Activated naive CD8-positive, alpha-beta T cell treated with anti-CD3 and anti-CD28 coated beads, Interleukin-2, amount 50 U/mL, for 24 hours (primary cell): ENCODE data around the gene CABCOCO1.
"Not testable (repeated sequence)": the region's sequence is repeated elsewhere in the genome, so short reads cannot be mapped to it uniquely, and the experiment has no call there.

Source experiments
- ATAC-seq: fragments of 150-1000 bp; cut with Tn5 transposase; one replicate; pipeline ENCODE4 v1.10.0; 2021
- DNase-seq: peaks from one replicate; pipeline ENCODE4 v3.0.0; 2021
- H3K27ac Mint-ChIP-seq: one replicate; pipeline ENCODE4 v1.8.0; 2021; ENCODE audit warnings: mild to moderate bottlenecking, mixed read lengths
- H3K27me3 Mint-ChIP-seq: one replicate; pipeline ENCODE4 v1.8.0; 2021; ENCODE audit warnings: mixed read lengths
- H3K36me3 Mint-ChIP-seq: one replicate; pipeline ENCODE4 v1.8.0; 2021; ENCODE audit warnings: low read depth, mixed read lengths
- H3K4me1 Mint-ChIP-seq: one replicate; pipeline ENCODE4 v1.8.0; 2021; ENCODE audit warnings: mixed read lengths
- H3K4me3 Mint-ChIP-seq: one replicate; pipeline ENCODE4 v1.8.0; 2021; ENCODE audit warnings: mild to moderate bottlenecking, moderate library complexity, mixed read lengths
- H3K9me3 Mint-ChIP-seq: one replicate; pipeline ENCODE4 v1.8.0; 2021; ENCODE audit warnings: mixed read lengths

CABCOCO1 gene

GRCh38 chr10:61719906-61720305 lies 57.2 kb downstream of the CABCOCO1 start:
- Mint-ChIP-seq H3K36me3 (no peaks in the 10 kb centered on the region), H3K9me3 (no peaks in the 10 kb centered on the region), H3K27ac (no peak overlapping the region), H3K4me3 (no peak overlapping the region), H3K27me3 (peaks cover 2% of the 10 kb centered on the region), H3K4me1 (no peaks in the 10 kb centered on the region)
- no peak for ATAC-seq
- no peak for DNase-seq

GRCh38 chr10:61721431-61721830 lies 58.7 kb downstream of the CABCOCO1 start:
- no peak for DNase-seq
- Mint-ChIP-seq H3K4me1 (no peaks in the 10 kb centered on the region), H3K27me3 (no peaks in the 10 kb centered on the region), H3K36me3 (no peaks in the 10 kb centered on the region), H3K27ac (no peak overlapping the region), H3K4me3 (no peak overlapping the region), H3K9me3 (no peaks in the 10 kb centered on the region)
- no peak for ATAC-seq

GRCh38 chr10:61725221-61725620 lies 62.5 kb downstream of the CABCOCO1 start:
- not testable (repeated sequence) for DNase-seq, H3K4me1 Mint-ChIP-seq

GRCh38 chr10:61729596-61729995 lies 66.9 kb downstream of the CABCOCO1 start:
- ATAC-seq (no peak), DNase-seq (no peak)
- H3K27ac Mint-ChIP-seq: no peak overlapping the region
- no peaks in the 10 kb centered on the region for H3K9me3 Mint-ChIP-seq
- H3K36me3 Mint-ChIP-seq: no peaks in the 10 kb centered on the region
- H3K4me1 Mint-ChIP-seq: no peaks in the 10 kb centered on the region
- H3K4me3 Mint-ChIP-seq: no peak overlapping the region
- peaks cover 18% of the 10 kb centered on the region for H3K27me3 Mint-ChIP-seq

More at GRCh38 chr10:61725221-61725620, 62.5 kb downstream of the CABCOCO1 start:
- H3K4me3 Mint-ChIP-seq, H3K27me3 Mint-ChIP-seq, H3K27ac Mint-ChIP-seq, ATAC-seq, H3K36me3 Mint-ChIP-seq, H3K9me3 Mint-ChIP-seq: not testable (repeated sequence)

DNA sequence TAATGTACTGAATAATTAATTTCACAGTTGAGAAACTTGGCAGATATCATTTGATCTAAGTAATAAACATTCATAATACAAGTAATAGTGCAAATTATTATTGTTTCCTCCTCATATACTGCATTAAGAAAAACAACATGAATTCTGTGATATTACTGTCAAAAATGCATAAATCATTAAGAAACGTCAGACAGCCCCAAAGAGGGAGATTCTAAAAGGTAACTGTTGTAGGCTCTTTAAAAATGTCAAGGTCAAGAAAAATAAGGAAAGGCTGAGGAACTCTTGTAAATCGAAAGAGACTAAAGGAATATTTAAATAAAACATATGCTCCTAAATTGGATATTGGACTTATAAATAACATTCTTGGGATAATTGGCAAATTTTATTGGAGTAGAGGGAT lies 67.9 kb downstream of the CABCOCO1 start:
- ATAC-seq (no peak), DNase-seq (no peak)
- Mint-ChIP-seq H3K4me3 (no peak overlapping the region), H3K36me3 (no peaks in the 10 kb centered on the region), H3K9me3 (no peaks in the 10 kb centered on the region), H3K27me3 (peaks cover 23% of the 10 kb centered on the region), H3K4me1 (no peaks in the 10 kb centered on the region), H3K27ac (no peak overlapping the region)

- no peak overlapping the region for H3K4me3 Mint-ChIP-seq
- no peak for ATAC-seq
- no peaks in the 10 kb centered on the region for H3K4me1 Mint-ChIP-seq
- peaks cover 26% of the 10 kb centered on the region for H3K27me3 Mint-ChIP-seq
- no peak for DNase-seq
- H3K36me3 Mint-ChIP-seq: no peaks in the 10 kb centered on the region
- H3K27ac Mint-ChIP-seq: no peak overlapping the region
- no peaks in the 10 kb centered on the region for H3K9me3 Mint-ChIP-seq
Measured at GRCh38 chr10:61731638-61732037, 68.9 kb downstream of the CABCOCO1 start.

- H3K9me3 Mint-ChIP-seq: no peaks in the 10 kb centered on the region
- ATAC-seq (no peak), DNase-seq (no peak)
- H3K4me3 Mint-ChIP-seq: no peak overlapping the region
- peaks cover 32% of the 10 kb centered on the region for H3K27me3 Mint-ChIP-seq
- H3K27ac Mint-ChIP-seq: no peak overlapping the region
- H3K4me1 Mint-ChIP-seq: no peaks in the 10 kb centered on the region
- no peaks in the 10 kb centered on the region for H3K36me3 Mint-ChIP-seq
Measured at GRCh38 chr10:61732629-61733278, 70.0 kb downstream of the CABCOCO1 start.

DNA sequence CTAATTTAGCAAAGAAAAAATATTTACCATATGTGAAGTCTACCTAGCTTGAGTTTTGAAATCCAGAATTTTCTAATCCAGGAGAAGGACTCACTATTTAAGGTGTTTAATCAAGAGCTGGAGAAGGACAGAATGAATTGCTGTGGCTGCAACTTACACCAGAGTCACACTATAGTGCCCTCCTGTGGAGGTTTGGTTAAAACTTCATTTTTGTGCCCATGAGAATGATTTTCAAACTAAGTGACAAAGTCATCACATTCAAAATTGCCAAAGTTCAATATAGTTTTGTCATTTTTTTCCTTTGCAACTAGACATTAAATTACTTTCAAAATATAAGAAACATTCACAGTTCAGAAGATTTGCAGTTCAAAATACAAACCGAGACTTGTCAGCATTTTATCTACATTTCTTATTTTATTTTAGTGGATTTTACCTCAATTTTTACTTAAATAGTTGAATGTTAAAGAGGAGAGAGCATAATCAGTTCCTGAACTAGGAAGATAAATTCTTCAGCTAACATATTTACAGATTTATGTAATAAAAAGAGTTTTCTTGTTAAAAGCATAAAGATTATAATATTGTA lies 70.7 kb downstream of the CABCOCO1 start:
- no peak overlapping the region for H3K4me3 Mint-ChIP-seq
- ATAC-seq: no peak
- no peak for DNase-seq
- peaks cover 32% of the 10 kb centered on the region for H3K27me3 Mint-ChIP-seq
- H3K27ac Mint-ChIP-seq: no peak overlapping the region
- H3K4me1 Mint-ChIP-seq: no peaks in the 10 kb centered on the region
- H3K9me3 Mint-ChIP-seq: no peaks in the 10 kb centered on the region
- H3K36me3 Mint-ChIP-seq: no peaks in the 10 kb centered on the region

DNA sequence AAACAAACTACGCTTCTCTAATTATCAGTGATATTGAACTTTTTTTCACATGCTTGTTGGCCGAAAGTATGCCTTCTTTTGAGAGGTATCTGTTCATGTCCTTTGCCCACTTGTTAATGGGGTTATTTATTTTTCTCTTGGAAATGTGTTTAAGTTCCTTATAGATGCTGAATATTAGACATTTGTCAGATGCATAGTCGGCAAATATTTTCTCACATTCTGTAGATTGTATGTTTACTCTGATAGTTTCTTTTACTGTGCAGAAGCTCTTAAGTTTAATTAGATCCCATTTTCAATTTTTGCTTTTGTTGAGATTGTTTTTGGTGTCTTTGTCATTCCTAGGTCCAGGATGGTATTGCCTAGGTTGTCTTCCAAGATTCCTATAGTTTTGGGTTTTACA lies 73.2 kb downstream of the CABCOCO1 start:
- Mint-ChIP-seq H3K27ac (no peak overlapping the region), H3K27me3 (peaks cover 23% of the 10 kb centered on the region), H3K4me1 (no peaks in the 10 kb centered on the region), H3K4me3 (no peak overlapping the region), H3K36me3 (no peaks in the 10 kb centered on the region), H3K9me3 (no peaks in the 10 kb centered on the region)
- ATAC-seq (no peak), DNase-seq (no peak)

DNA sequence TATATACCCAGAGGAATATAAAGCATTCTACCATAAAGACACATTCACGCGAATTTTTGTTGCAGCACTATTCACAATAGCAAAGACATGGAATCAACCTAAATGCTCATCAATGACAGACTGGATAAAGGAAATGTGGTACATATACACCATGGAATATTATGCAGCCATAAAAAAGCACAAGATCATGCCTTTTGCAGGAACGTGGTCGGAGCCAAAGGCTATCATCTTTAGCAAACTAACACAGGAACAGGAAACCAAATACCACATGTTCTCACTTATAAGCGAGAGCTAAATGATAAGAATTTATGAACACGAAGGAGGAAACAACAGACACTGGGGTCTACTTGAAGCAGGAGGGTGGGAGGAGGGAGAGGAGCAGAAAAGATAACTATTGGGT lies 74.7 kb downstream of the CABCOCO1 start:
- not testable (repeated sequence) for DNase-seq, H3K9me3 Mint-ChIP-seq, ATAC-seq, H3K36me3 Mint-ChIP-seq, H3K4me3 Mint-ChIP-seq, H3K4me1 Mint-ChIP-seq, H3K27ac Mint-ChIP-seq
- peaks cover 22% of the 10 kb centered on the region for H3K27me3 Mint-ChIP-seq

- H3K9me3 Mint-ChIP-seq: peaks cover 17% of the 10 kb centered on the region
- ATAC-seq: no peak
- peaks cover 3% of the 10 kb centered on the region for H3K27me3 Mint-ChIP-seq
- no peak for DNase-seq
- H3K4me3 Mint-ChIP-seq: no peak overlapping the region
- H3K4me1 Mint-ChIP-seq: no peaks in the 10 kb centered on the region
- no peak overlapping the region for H3K27ac Mint-ChIP-seq
- peaks cover 4% of the 10 kb centered on the region for H3K36me3 Mint-ChIP-seq
Measured at GRCh38 chr10:61742812-61743211, 80.1 kb downstream of the CABCOCO1 start.

DNA sequence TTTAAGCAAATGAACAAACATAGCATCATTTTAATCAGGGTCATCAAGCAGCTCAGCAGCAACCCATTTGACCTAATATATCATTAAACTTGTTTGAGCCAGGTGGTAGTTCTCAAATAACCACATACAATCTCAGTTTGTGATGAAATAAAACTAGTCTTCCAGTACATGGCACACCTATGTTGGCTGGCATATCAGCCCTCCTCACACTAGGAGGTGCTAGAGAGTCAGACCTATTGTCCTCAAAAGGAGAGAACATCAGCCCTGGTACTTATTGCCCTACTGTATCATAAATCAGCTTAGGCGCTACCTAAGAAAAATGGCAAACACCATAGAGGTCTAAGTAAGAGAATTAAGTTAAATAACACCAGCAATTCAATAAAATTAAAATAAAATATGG lies 81.7 kb downstream of the CABCOCO1 start:
- Mint-ChIP-seq H3K36me3 (peaks cover 4% of the 10 kb centered on the region), H3K4me1 (no peaks in the 10 kb centered on the region), H3K27ac (no peak overlapping the region), H3K4me3 (no peak overlapping the region), H3K27me3 (peaks cover 1% of the 10 kb centered on the region), H3K9me3 (peaks cover 17% of the 10 kb centered on the region)
- DNase-seq (no peak), ATAC-seq (no peak)

GRCh38 chr10:61746377-61746776 lies 83.6 kb downstream of the CABCOCO1 start:
- Mint-ChIP-seq H3K27me3 (no peaks in the 10 kb centered on the region), H3K27ac (no peak overlapping the region), H3K4me3 (no peak overlapping the region), H3K9me3 (peaks cover 17% of the 10 kb centered on the region), H3K36me3 (peaks cover 4% of the 10 kb centered on the region), H3K4me1 (peaks cover 6% of the 10 kb centered on the region)
- no peak for DNase-seq
- no peak for ATAC-seq

DNA sequence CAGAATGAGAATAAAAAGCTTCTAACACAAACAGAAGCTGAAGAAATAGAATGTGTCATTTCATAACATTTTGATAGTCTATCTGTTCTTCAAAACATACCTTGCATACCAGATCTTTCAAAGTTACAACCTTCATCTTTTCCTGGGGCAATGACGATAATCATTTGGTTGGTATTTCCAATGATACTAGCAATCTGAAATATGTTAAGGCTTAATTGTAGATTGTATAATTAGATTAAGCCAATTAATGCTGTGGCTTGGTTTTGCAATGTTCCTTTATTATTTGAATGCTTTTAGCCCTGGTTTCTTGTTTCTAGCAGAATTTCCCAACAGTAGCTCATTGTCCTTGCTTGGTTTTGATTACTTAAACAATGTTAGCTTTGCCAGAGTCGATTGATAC lies 84.6 kb downstream of the CABCOCO1 start:
- no peak overlapping the region for H3K4me3 Mint-ChIP-seq
- no peak for DNase-seq

DNA sequence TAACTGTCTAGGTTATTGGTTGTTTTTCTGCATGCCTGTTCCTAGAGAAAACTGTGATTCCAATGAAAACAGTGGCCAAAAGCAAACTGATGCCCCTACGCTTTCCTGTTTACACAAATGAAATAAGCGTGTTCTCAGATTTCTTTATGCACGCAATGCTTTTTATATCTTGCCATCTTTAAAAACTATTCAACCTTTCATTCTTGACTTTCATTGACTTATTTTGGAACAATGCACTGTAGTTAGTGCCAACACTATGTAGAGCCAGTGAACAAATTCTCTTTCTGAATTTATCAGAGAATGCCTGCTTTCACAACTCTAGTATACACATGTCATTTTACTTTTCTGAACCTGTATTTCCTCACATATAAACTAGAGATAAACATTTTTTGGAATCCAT lies 86.6 kb downstream of the CABCOCO1 start:
- Mint-ChIP-seq H3K9me3 (peaks cover 7% of the 10 kb centered on the region), H3K4me1 (peaks cover 20% of the 10 kb centered on the region), H3K27me3 (no peaks in the 10 kb centered on the region), H3K36me3 (peaks cover 3% of the 10 kb centered on the region), H3K27ac (no peak overlapping the region), H3K4me3 (no peak overlapping the region)
- DNase-seq: no peak
- ATAC-seq: no peak

More for the DNA sequence above, 84.6 kb downstream of the CABCOCO1 start:
- H3K27me3 Mint-ChIP-seq: no peaks in the 10 kb centered on the region
- peaks cover 4% of the 10 kb centered on the region for H3K36me3 Mint-ChIP-seq
- H3K4me1 Mint-ChIP-seq: peaks cover 15% of the 10 kb centered on the region
- ATAC-seq: no peak
- peaks cover 17% of the 10 kb centered on the region for H3K9me3 Mint-ChIP-seq
- no peak overlapping the region for H3K27ac Mint-ChIP-seq
